ENCODE results near the gene DDIT3.

GRCh38 chr12:57476162-57476992 is 43.9 kb downstream of the DDIT3 start:
- TF ChIP-seq CTCF (IDR thresholded peaks at IDR 0.05; ENCODE audit: low read length) (peak; percentile 85), EZH2 (IDR thresholded peaks at IDR 0.05; ENCODE audit: borderline replicate concordance, low read length) (no peak)
